ENCODE results near the gene ANKRD37.

DNA sequence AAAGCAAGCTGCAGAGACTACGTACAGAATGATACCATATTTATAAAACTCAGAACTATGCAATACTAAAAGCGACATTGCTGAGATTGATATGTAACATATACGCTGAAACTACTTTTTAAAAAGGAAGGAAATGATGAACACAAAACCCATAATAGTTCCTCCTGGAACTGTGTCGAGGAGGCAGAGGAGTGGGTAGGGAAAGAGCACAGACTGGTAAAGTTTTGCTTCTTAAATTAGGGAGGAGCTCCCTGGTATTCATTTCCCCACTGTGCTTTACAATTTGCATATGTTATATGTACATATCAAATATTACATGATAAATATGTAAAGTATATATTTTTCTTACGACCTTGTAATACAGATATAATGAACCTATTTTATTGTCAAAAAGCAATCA, 15.2 kb downstream of the ANKRD37 start:
- TF ChIP-seq YY1 (IDR thresholded peaks at IDR 0.05; ENCODE audit: insufficient read depth, insufficient read length) (no peak), SUZ12 (IDR thresholded peaks at IDR 0.05; ENCODE audit: extremely low read depth, insufficient read depth, insufficient read length) (no peak), ZNF274 (IDR thresholded peaks at IDR 0.05; ENCODE audit: low read depth, low read length) (no peak)
